T-helper 1 cell treated with Interleukin-12 subunit alpha and Interleukin-12 subunit beta and Interleukin-4 antibody, amounts not matched to agents 30 ng/mL and 1 ng/mL, for 36 hours (primary cell): Measurements from ENCODE around the gene LINC01488. TPM values are rescaled to one million over a fixed set of nuclear protein-coding genes. Genes with fewer than 3 reads are reported as not detected.

Experiments
- intact Hi-C: fragments of 100-400 bp; cut with micrococcal nuclease; formaldehyde crosslinking; loops from one replicate; pipeline ENCODE4 v1.15.1; 2024
- total RNA-seq: library from RNA; stranded (reverse); gene quantifications from 2 replicates; pipeline ENCODE4 v1.2.3, GENCODE V29; 2022

LINC01488 gene
- total RNA-seq, 1 donor from 2014 or later = not detected

- intact Hi-C loops = no loop called here
These were observed 4.9 kb upstream of the LINC01488 start for GRCh38 chr11:69476509-69476961.

- intact Hi-C loops = no loop called here
These were observed 4.4 kb upstream of the LINC01488 start for GRCh38 chr11:69477086-69477485.

GRCh38 chr11:69479591-69480271, 1.7 kb upstream of the LINC01488 start:
- intact Hi-C loops = no loop called here

- intact Hi-C loops = no loop called here
These were observed 693 bp upstream of the LINC01488 start for GRCh38 chr11:69480547-69481392.

- intact Hi-C loops = no loop called here
These were observed 859 bp downstream of the LINC01488 start for GRCh38 chr11:69482322-69482721.

GRCh38 chr11:69483170-69483569, 1.7 kb downstream of the LINC01488 start:
- intact Hi-C loops = no loop called here

GRCh38 chr11:69483691-69484426, 2.4 kb downstream of the LINC01488 start:
- intact Hi-C loops = no loop called here

GRCh38 chr11:69484427-69485259, 3.2 kb downstream of the LINC01488 start:
- intact Hi-C loops = no loop called here

- intact Hi-C loops = no loop called here
These were observed 4.0 kb downstream of the LINC01488 start for GRCh38 chr11:69485337-69486041.

- intact Hi-C loops = no loop called here
These were observed 4.8 kb downstream of the LINC01488 start for GRCh38 chr11:69486056-69486772.

GRCh38 chr11:69486773-69487291, 5.4 kb downstream of the LINC01488 start:
- intact Hi-C loops = no loop called here

GRCh38 chr11:69487391-69487790, 5.9 kb downstream of the LINC01488 start:
- intact Hi-C loops = no loop called here

GRCh38 chr11:69487849-69488542, 6.5 kb downstream of the LINC01488 start:
- intact Hi-C loops = no loop called here

- intact Hi-C loops = no loop called here
These were observed 7.1 kb downstream of the LINC01488 start for GRCh38 chr11:69488543-69488940.

GRCh38 chr11:69489031-69489745, 7.7 kb downstream of the LINC01488 start:
- intact Hi-C loops = no loop called here

GRCh38 chr11:69489746-69490365, 8.4 kb downstream of the LINC01488 start:
- intact Hi-C loops = no loop called here

- intact Hi-C loops = no loop called here
These were observed 9.1 kb downstream of the LINC01488 start for GRCh38 chr11:69490516-69490915.
